IMR-90 (cell line): ENCODE measurements around the gene FBRS. TPM values are rescaled to one million over a fixed set of nuclear protein-coding genes. Genes with fewer than 3 reads are reported as not detected.

ENCODE experiments used
- ATAC-seq: fragments of 200-7000 bp; cut with Tn5 transposase; 2 replicates; pipeline ENCODE4 v1.9.1; 2020; ENCODE audit warnings: low read depth, mild to moderate bottlenecking, moderate library complexity
- BruUV-seq: library from RNA; stranded (reverse); fragments of 400-500 nt; replicated peaks from 2 replicates; lab custom pipeline; 2021; lab: Mats Ljungman, UMichigan
- CTCF ChIA-PET: fragments of 300-600 bp; formaldehyde crosslinking; extraction: SDS; loops from one replicate; lab custom pipeline; 2021; ENCODE audit warnings: antibody characterized with exemption; lab: Yijun Ruan, JAX
- POLR2A ChIA-PET: fragments of 300-600 bp; sonication (Branson Sonifier 250); formaldehyde crosslinking; loops from one replicate; lab custom pipeline; 2022; ENCODE audit warnings: antibody characterized with exemption; ENCODE audit not compliant: unreplicated experiment; lab: Charles Lee
- DNase-seq: peaks from one replicate; pipeline ENCODE4 v3.0.0; 2013
- H2AFZ ChIP-seq: replicated peaks from 2 replicates; pipeline ENCODE3; 2013; ENCODE audit warnings: low read length, mild to moderate bottlenecking; ENCODE audit not compliant: poor library complexity
- H2AK5ac ChIP-seq: 2 replicates; pipeline ENCODE4 v1.6.1; 2013; ENCODE audit warnings: low read depth, low read length, inconsistent platforms
- H2AK9ac ChIP-seq: replicated peaks from 2 replicates; pipeline ENCODE3; 2013; ENCODE audit warnings: mild to moderate bottlenecking, low read depth, low read length, moderate library complexity; ENCODE audit not compliant: poor library complexity
- H2BK120ac ChIP-seq: 2 replicates; pipeline ENCODE4 v1.6.1; 2013; ENCODE audit warnings: low read depth, low read length, inconsistent platforms
- H2BK15ac ChIP-seq: 3 replicates; pipeline ENCODE4 v1.6.1; 2013; ENCODE audit warnings: low read depth, low read length, inconsistent platforms
- H2BK20ac ChIP-seq: 2 replicates; pipeline ENCODE4 v1.6.1; 2013; ENCODE audit warnings: low read depth, mild to moderate bottlenecking, inconsistent platforms, low read length, moderate library complexity
- H2BK5ac ChIP-seq: 2 replicates; pipeline ENCODE4 v1.6.1; 2013; ENCODE audit warnings: mild to moderate bottlenecking, low read depth, low read length, inconsistent platforms; ENCODE audit not compliant: poor library complexity, severe bottlenecking
- H3K14ac ChIP-seq: replicated peaks from 2 replicates; pipeline ENCODE4 v1.6.1; 2013; ENCODE audit warnings: low read depth, low read length, inconsistent platforms
- H3K18ac ChIP-seq: 2 replicates; pipeline ENCODE4 v1.6.1; 2013; ENCODE audit warnings: low read depth, low read length, control low read depth
- H3K23ac ChIP-seq: 2 replicates; pipeline ENCODE4 v1.6.1; 2013; ENCODE audit warnings: low read depth, low read length, inconsistent platforms
- H3K27ac ChIP-seq: 2 replicates; pipeline ENCODE4 v1.5.1; 2013; ENCODE audit warnings: mild to moderate bottlenecking, control low read depth, low read length; ENCODE audit not compliant: insufficient read depth
- H3K27me3 ChIP-seq: 2 replicates; pipeline ENCODE4 v1.6.1; 2013; ENCODE audit warnings: low read length; ENCODE audit not compliant: control insufficient read depth, insufficient read depth
- H3K36me3 ChIP-seq: 2 replicates; pipeline ENCODE4 v1.6.1; 2013; ENCODE audit warnings: low read length, mixed read lengths; ENCODE audit not compliant: control insufficient read depth, insufficient read depth
- H3K4ac ChIP-seq: 2 replicates; pipeline ENCODE4 v1.6.1; 2013; ENCODE audit warnings: low read depth, low read length, inconsistent platforms
- H3K4me1 ChIP-seq: 2 replicates; pipeline ENCODE4 v1.6.1; 2013; ENCODE audit warnings: low read length, mixed read lengths; ENCODE audit not compliant: control insufficient read depth, insufficient read depth
- H3K4me2 ChIP-seq: 2 replicates; pipeline ENCODE4 v1.6.1; 2013; ENCODE audit warnings: low read depth, mild to moderate bottlenecking, control low read depth, low read length, moderate library complexity
- H3K4me3 ChIP-seq: 2 replicates; pipeline ENCODE4 v1.5.1; 2013; ENCODE audit warnings: low read depth, mild to moderate bottlenecking, control low read depth, low read length, moderate library complexity; ENCODE audit not compliant: insufficient read depth
- H3K56ac ChIP-seq: 2 replicates; pipeline ENCODE4 v1.6.1; 2013; ENCODE audit warnings: low read length, inconsistent platforms; ENCODE audit not compliant: insufficient read depth; ENCODE audit errors: extremely low read depth
- H3K79me1 ChIP-seq, 2 experiments: 2 replicates each; pipeline ENCODE4 v1.6.1; 2013; ENCODE audit warnings: low read length in 2 of 2, inconsistent platforms in 1 of 2, low read depth in 1 of 2
- H3K9ac ChIP-seq: 2 replicates; pipeline ENCODE4 v1.6.1; 2013; ENCODE audit warnings: low read depth, low read length, control low read depth
- H3K9me1 ChIP-seq: 2 replicates; pipeline ENCODE4 v1.6.1; 2013; ENCODE audit warnings: low read length, inconsistent platforms; ENCODE audit not compliant: insufficient read depth
- H3K9me3 ChIP-seq: 2 replicates; pipeline ENCODE4 v1.6.1; 2013; ENCODE audit warnings: low read length; ENCODE audit not compliant: control insufficient read depth, insufficient read depth
- H4K20me1 ChIP-seq: 2 replicates; pipeline ENCODE4 v1.6.1; 2013; ENCODE audit warnings: low read length, inconsistent platforms; ENCODE audit not compliant: insufficient read depth
- H4K5ac ChIP-seq: 2 replicates; pipeline ENCODE4 v1.6.1; 2013; ENCODE audit warnings: mild to moderate bottlenecking, low read depth, low read length, control low read depth
- H4K8ac ChIP-seq, 2 experiments: 2 replicates each; pipeline ENCODE4 v1.6.1; 2013; ENCODE audit warnings: low read depth in 2 of 2, low read length in 2 of 2, control low read depth in 1 of 2, inconsistent platforms in 1 of 2
- H4K91ac ChIP-seq: 2 replicates; pipeline ENCODE4 v1.6.1; 2013; ENCODE audit warnings: low read depth, low read length, inconsistent platforms; ENCODE audit not compliant: insufficient read depth
- BHLHE40 ChIP-seq: fragments of 150-350 bp; IDR thresholded peaks from 2 replicates; pipeline ENCODE4 v1.6.1; 2016; ENCODE audit warnings: mild to moderate bottlenecking, low read depth, low read length
- CEBPB ChIP-seq: IDR thresholded peaks from 2 replicates; pipeline ENCODE4 v1.6.1; 2012; ENCODE audit warnings: low read depth, low read length, improper control_type of control experiment
- CHD1 ChIP-seq: IDR thresholded peaks from 2 replicates; pipeline ENCODE4 v1.6.1; 2012; ENCODE audit warnings: low read depth, low read length, improper control_type of control experiment
- CTCF ChIP-seq: conservative IDR thresholded peaks from 2 replicates; pipeline ENCODE4 v1.5.1; 2012; ENCODE audit warnings: mild to moderate bottlenecking, low read depth, low read length, improper control_type of control experiment
- FOS ChIP-seq: fragments of 150-350 bp; IDR thresholded peaks from 2 replicates; pipeline ENCODE4 v1.6.1; 2016; ENCODE audit warnings: low read depth, low read length
- MAFK ChIP-seq: IDR thresholded peaks from 2 replicates; pipeline ENCODE4 v1.6.1; 2012; ENCODE audit warnings: low read depth, low read length, improper control_type of control experiment
- MAZ ChIP-seq: IDR thresholded peaks from 2 replicates; pipeline ENCODE4 v1.6.1; 2012; ENCODE audit warnings: low read depth, mild to moderate bottlenecking, low read length, improper control_type of control experiment, moderate library complexity, borderline replicate concordance
- MXI1 ChIP-seq: IDR thresholded peaks from 2 replicates; pipeline ENCODE4 v1.6.1; 2012; ENCODE audit warnings: low read depth, mild to moderate bottlenecking, low read length, moderate library complexity, borderline replicate concordance
- NFE2L2 ChIP-seq: fragments of 150-350 bp; IDR thresholded peaks from 2 replicates; pipeline ENCODE4 v1.6.1; 2016; ENCODE audit warnings: low read depth, mild to moderate bottlenecking, low read length
- POLR2A ChIP-seq: IDR thresholded peaks from 2 replicates; pipeline ENCODE4 v1.6.1; 2012; ENCODE audit warnings: mild to moderate bottlenecking, low read depth, low read length
- RAD21 ChIP-seq: IDR thresholded peaks from 2 replicates; pipeline ENCODE4 v1.6.1; 2012; ENCODE audit warnings: low read length, improper control_type of control experiment
- RCOR1 ChIP-seq: IDR thresholded peaks from 2 replicates; pipeline ENCODE4 v1.6.1; 2012; ENCODE audit warnings: mild to moderate bottlenecking, low read length, improper control_type of control experiment; ENCODE audit not compliant: insufficient replicate concordance
- RFX5 ChIP-seq: IDR thresholded peaks from 2 replicates; pipeline ENCODE4 v1.8.0; 2012; ENCODE audit warnings: low read depth, mild to moderate bottlenecking, low read length, moderate library complexity
- SMC3 ChIP-seq: fragments of 150-350 bp; IDR thresholded peaks from 2 replicates; pipeline ENCODE4 v1.6.1; 2016; ENCODE audit warnings: low read depth, mild to moderate bottlenecking, antibody characterized with exemption, low read length, moderate library complexity
- WGBS, 2 experiments: methylation state at CpG; one replicate each; pipeline versions ENCODE4 v1.1.5 to v1.1.7; 2013; ENCODE audit warnings: missing lambda C conversion rate in 2 of 2; ENCODE audit not compliant: insufficient read length in 1 of 2; ENCODE audit errors: extremely low coverage in 2 of 2; 5-methylcytosine and 5-hydroxymethylcytosine counted together
- dilution Hi-C: fragments of 300-500 bp; cut with HindIII; formaldehyde crosslinking; loops from one replicate; pipeline ENCODE4 v1.14.3; 2018; ENCODE audit warnings: low sequenced_read_pairs; ENCODE audit not compliant: unreplicated experiment
- in situ Hi-C: fragments of 300-500 bp; cut with MboI; formaldehyde crosslinking; loops from 3 replicates; pipeline ENCODE4 v1.14.3; 2019; ENCODE audit warnings: low sequenced_read_pairs, inconsistent platforms, mixed read lengths
- intact Hi-C: fragments of 100-400 bp; cut with micrococcal nuclease; formaldehyde crosslinking; loops from 2 replicates; pipeline ENCODE4 v1.10.0; 2022
- polyA plus RNA-seq, 3 experiments: library from polyadenylated mRNA; depleted of rRNA; stranded (reverse); fragments of >200 nt; gene quantifications; 2 replicates each; pipeline ENCODE4 v1.2.3, GENCODE V29; 2012; ENCODE audit warnings: low replicate concordance in 1 of 3
- total RNA-seq: library from RNA; depleted of rRNA; stranded (reverse); fragments of >200 nt; gene quantifications from 2 replicates; pipeline ENCODE4 v1.2.3, GENCODE V29; 2012
- TF ChIP-seq, protein P1 (sequence below): fragments of 150-350 bp; IDR thresholded peaks from 2 replicates; pipeline ENCODE4 v1.6.1; 2016; ENCODE audit warnings: low read depth, mild to moderate bottlenecking, low read length, moderate library complexity, borderline replicate concordance
- TF ChIP-seq, protein P2 (sequence below): fragments of 150-350 bp; IDR thresholded peaks from 2 replicates; pipeline ENCODE4 v1.6.1; 2017; ENCODE audit warnings: mild to moderate bottlenecking, antibody characterized with exemption, low read length, low read depth

Gene FBRS
- total and polyA plus RNA-seq, 2 of the 4 experiments (the other 2 are of a cell fraction): 2.0 to 22.4 TPM

DNA sequence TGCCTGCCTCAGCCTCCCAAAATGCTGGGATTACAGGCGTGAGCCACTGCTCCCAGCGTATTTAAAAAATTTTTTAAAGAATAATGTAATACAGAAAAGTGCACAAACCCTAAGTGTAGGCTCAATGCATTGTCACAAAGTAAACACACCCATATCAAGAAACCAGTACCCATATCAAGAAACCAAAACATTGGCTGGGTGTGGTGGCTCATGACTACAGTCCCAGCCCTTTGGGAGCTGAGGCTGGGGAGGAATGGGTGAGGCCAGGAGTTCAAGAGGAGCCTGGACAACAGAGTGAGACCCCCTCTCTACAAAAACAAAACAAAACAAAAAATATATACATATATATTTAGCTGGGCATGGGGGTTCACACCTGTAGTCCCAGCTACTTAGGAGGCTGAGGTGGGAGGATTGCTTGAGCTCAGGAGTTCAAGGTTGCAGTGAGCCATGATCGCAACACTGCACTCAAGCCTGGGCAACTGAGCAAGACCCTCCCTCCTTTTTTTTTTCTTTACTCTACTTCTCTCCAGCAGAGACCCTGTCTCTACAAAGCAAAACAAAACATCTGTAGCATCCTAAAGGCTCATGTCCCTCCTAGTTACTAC lies 16.8 kb upstream of the FBRS start:
- H4K5ac ChIP-seq: no peak overlapping the region
- no peak overlapping the region for H3K4me2 ChIP-seq
- no peak overlapping the region for H2AFZ ChIP-seq
- H3K23ac ChIP-seq: no peak overlapping the region
- no peaks in the 10 kb centered on the region for H3K4me1 ChIP-seq
- ChIA-PET POLR2A (no interaction called here), CTCF (no interaction called here)
- no peaks in the 10 kb centered on the region for H4K20me1 ChIP-seq
- WGBS, 2 experiments: no CpG with 5 or more reads among the region's 3 CpGs
- no peak overlapping the region for H4K91ac ChIP-seq
- ATAC-seq (no peak), DNase-seq (no peak)
- no peak overlapping the region for H2BK120ac ChIP-seq
- no peak overlapping the region for H3K4ac ChIP-seq
- no peaks in the 10 kb centered on the region for H3K36me3 ChIP-seq
- H3K79me1 ChIP-seq: no peaks in the 10 kb centered on the region
- H3K14ac ChIP-seq: no peak overlapping the region
- no peak overlapping the region for H2AK9ac ChIP-seq
- H3K4me3 ChIP-seq: no peak overlapping the region
- intact Hi-C loops: no loop called here
- H3K56ac ChIP-seq: no peak overlapping the region
- H2BK20ac ChIP-seq: no peak overlapping the region
- H2BK15ac ChIP-seq: no peak overlapping the region
- no peak overlapping the region for H3K18ac ChIP-seq
- no TSS peak for BruUV-seq
- H3K27me3 ChIP-seq: peaks cover 1% of the 10 kb centered on the region; the same call in 1 of the 2 replicates
- no peak overlapping the region for H3K27ac ChIP-seq
- no peak overlapping the region for H2AK5ac ChIP-seq
- no peak overlapping the region for H3K9ac ChIP-seq
- H4K8ac ChIP-seq: no peak overlapping the region
- dilution Hi-C loops: no loop called here
- H3K9me1 ChIP-seq: peaks cover 3% of the 10 kb centered on the region; the same call in 1 of the 2 replicates
- H3K9me3 ChIP-seq: no peaks in the 10 kb centered on the region
- no peak overlapping the region for H2BK5ac ChIP-seq
- in situ Hi-C loops: no loop called here
- TF ChIP-seq POLR2A (no peak), RFX5 (no peak), CTCF (no peak), CEBPB (no peak), CHD1 (no peak), NFE2L2 (no peak), FOS (no peak), BHLHE40 (no peak), RCOR1 (no peak), MXI1 (no peak), SMC3 (no peak), RAD21 (no peak), MAFK (no peak), MAZ (no peak)
- TF ChIP-seq, protein P1, sequence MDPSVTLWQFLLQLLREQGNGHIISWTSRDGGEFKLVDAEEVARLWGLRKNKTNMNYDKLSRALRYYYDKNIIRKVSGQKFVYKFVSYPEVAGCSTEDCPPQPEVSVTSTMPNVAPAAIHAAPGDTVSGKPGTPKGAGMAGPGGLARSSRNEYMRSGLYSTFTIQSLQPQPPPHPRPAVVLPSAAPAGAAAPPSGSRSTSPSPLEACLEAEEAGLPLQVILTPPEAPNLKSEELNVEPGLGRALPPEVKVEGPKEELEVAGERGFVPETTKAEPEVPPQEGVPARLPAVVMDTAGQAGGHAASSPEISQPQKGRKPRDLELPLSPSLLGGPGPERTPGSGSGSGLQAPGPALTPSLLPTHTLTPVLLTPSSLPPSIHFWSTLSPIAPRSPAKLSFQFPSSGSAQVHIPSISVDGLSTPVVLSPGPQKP: no peak
- TF ChIP-seq, protein P2, sequence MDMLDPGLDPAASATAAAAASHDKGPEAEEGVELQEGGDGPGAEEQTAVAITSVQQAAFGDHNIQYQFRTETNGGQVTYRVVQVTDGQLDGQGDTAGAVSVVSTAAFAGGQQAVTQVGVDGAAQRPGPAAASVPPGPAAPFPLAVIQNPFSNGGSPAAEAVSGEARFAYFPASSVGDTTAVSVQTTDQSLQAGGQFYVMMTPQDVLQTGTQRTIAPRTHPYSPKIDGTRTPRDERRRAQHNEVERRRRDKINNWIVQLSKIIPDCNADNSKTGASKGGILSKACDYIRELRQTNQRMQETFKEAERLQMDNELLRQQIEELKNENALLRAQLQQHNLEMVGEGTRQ: no peak
